Measurements from ENCODE around the gene ZFAND4. TPM values are rescaled to one million over a fixed set of nuclear protein-coding genes. Genes with fewer than 3 reads are reported as not detected.

Gene ZFAND4
- total RNA-seq, 1 experiment from 2014 or later: 18.3 TPM

- TF ChIP-seq IRF1 (CRISPR knock-in tag; IDR thresholded peaks at IDR 0.05) (no peak), PRRX2 (CRISPR knock-in tag; IDR thresholded peaks at IDR 0.05) (no peak)
Observed at GRCh38 chr10:45625879-45626278, 46.7 kb downstream of the ZFAND4 start (continued).

- Mint-ChIP-seq H3K27ac (no peak overlapping the region), H3K27me3 (ENCODE audit: low read depth) (no peaks in the 10 kb centered on the region), H3K9me3 (no peaks in the 10 kb centered on the region), H3K4me3 (no peak overlapping the region), H3K36me3 (no peaks in the 10 kb centered on the region; the same call in 1 of the 2 replicates), H3K4me1 (no peaks in the 10 kb centered on the region)
- POLR2A ChIA-PET: no interaction called here
- DNase-seq (ENCODE audit: low spot score) (no peak), ATAC-seq (no peak)
- TF ChIP-seq CREB1 (CRISPR knock-in tag; IDR thresholded peaks at IDR 0.05): no peak
- TF ChIP-seq PREB (CRISPR knock-in tag; IDR thresholded peaks at IDR 0.05; ENCODE audit: borderline replicate concordance): no peak
- no peak for TF ChIP-seq CDX4 (CRISPR knock-in tag; IDR thresholded peaks at IDR 0.05; ENCODE audit: borderline replicate concordance)
- TF ChIP-seq ZNF512 (CRISPR knock-in tag; IDR thresholded peaks at IDR 0.05; ENCODE audit: borderline replicate concordance): no peak
- no peak for TF ChIP-seq TEAD4 (CRISPR knock-in tag; IDR thresholded peaks at IDR 0.05)
- TF ChIP-seq ZNF232 (CRISPR knock-in tag; IDR thresholded peaks at IDR 0.05): no peak
- TF ChIP-seq FOXP4 (CRISPR knock-in tag; IDR thresholded peaks at IDR 0.05): no peak
- CTCF ChIA-PET: no interaction called here
Observed at GRCh38 chr10:45624724-45625123, 47.8 kb downstream of the ZFAND4 start.

GRCh38 chr10:45614869-45615268 lies 57.7 kb downstream of the ZFAND4 start:
- POLR2A ChIA-PET: no interaction called here
- no peak for ATAC-seq

More at GRCh38 chr10:45614869-45615268, 57.7 kb downstream of the ZFAND4 start:
- Mint-ChIP-seq H3K27me3 (ENCODE audit: low read depth) (no peaks in the 10 kb centered on the region), H3K27ac (no peak overlapping the region), H3K4me3 (no peak overlapping the region), H3K4me1 (no peaks in the 10 kb centered on the region), H3K9me3 (no peaks in the 10 kb centered on the region), H3K36me3 (peaks cover 16% of the 10 kb centered on the region)
- CTCF ChIA-PET: interaction anchor here (1.6 kb wide), 1 partner anchor 149 kb away, joined by 3 read pairs; no protein-coding TSS in a partner anchor
- TF ChIP-seq NR2C2 (CRISPR knock-in tag; IDR thresholded peaks at IDR 0.05) (no peak), ZNF396 (CRISPR knock-in tag; IDR thresholded peaks at IDR 0.05; ENCODE audit: borderline replicate concordance) (no peak), TEAD4 (CRISPR knock-in tag; IDR thresholded peaks at IDR 0.05) (no peak), ERG (CRISPR knock-in tag; IDR thresholded peaks at IDR 0.05) (no peak), SP1 (CRISPR knock-in tag; conservative IDR thresholded peaks at IDR 0.05) (no peak), AR (CRISPR knock-in tag; IDR thresholded peaks at IDR 0.05) (no peak), ZNF263 (CRISPR knock-in tag; IDR thresholded peaks at IDR 0.05; ENCODE audit: low read depth) (no peak), NFATC4 (CRISPR knock-in tag; IDR thresholded peaks at IDR 0.05) (no peak), ZNF671 (CRISPR knock-in tag; IDR thresholded peaks at IDR 0.05) (no peak), PRRX2 (CRISPR knock-in tag; IDR thresholded peaks at IDR 0.05) (no peak)
- DNase-seq (ENCODE audit: low spot score): no peak
